ENCODE results near the gene DDX6.
"Not testable (repeated sequence)": the region's sequence is repeated elsewhere in the genome, so short reads cannot be mapped to it uniquely, and the experiment has no call there.

GRCh38 chr11:118718562-118718961 lies 72.4 kb downstream of the DDX6 start:
- TF ChIP-seq EP300 (IDR thresholded peaks at IDR 0.05; ENCODE audit: low read depth); CTCF (IDR thresholded peaks at IDR 0.05); POLR2A (IDR thresholded peaks at IDR 0.05): not testable (repeated sequence)
